HG03135 (cell line): ENCODE results near the gene GID8.

Source experiments
- ATAC-seq: cut with Tn5 transposase; IDR thresholded peaks from one replicate; pipeline ENCODE4 v1.9.1; 2021; ENCODE audit warnings: mild to moderate bottlenecking, moderate library complexity; ENCODE audit not compliant: unreplicated experiment

The GID8 gene

GRCh38 chr20:62967628-62968351, 29.8 kb downstream of the GID8 start:
- ATAC-seq: no peak

- ATAC-seq: no peak
Observed at GRCh38 chr20:62968378-62969178, 30.6 kb downstream of the GID8 start.

GRCh38 chr20:62969179-62969760, 31.3 kb downstream of the GID8 start:
- no peak for ATAC-seq

- ATAC-seq: no peak
Observed at GRCh38 chr20:62969939-62970306, 32.0 kb downstream of the GID8 start.

GRCh38 chr20:62970307-62971210, 32.6 kb downstream of the GID8 start:
- ATAC-seq: no peak

- ATAC-seq: no peak
Observed at GRCh38 chr20:62971211-62971949, 33.4 kb downstream of the GID8 start.

- ATAC-seq: no peak
Observed at GRCh38 chr20:62971950-62972844, 34.2 kb downstream of the GID8 start.

- ATAC-seq: no peak
Observed at GRCh38 chr20:62972845-62973745, 35.1 kb downstream of the GID8 start.

- no peak for ATAC-seq
Observed at GRCh38 chr20:62975251-62975760, 37.4 kb downstream of the GID8 start.

GRCh38 chr20:62975812-62976508, 38.0 kb downstream of the GID8 start:
- no peak for ATAC-seq

GRCh38 chr20:62976886-62977285, 38.9 kb downstream of the GID8 start:
- no peak for ATAC-seq

GRCh38 chr20:62977613-62978560, 39.9 kb downstream of the GID8 start:
- ATAC-seq: peak; percentile 58

- no peak for ATAC-seq
Observed at GRCh38 chr20:62978561-62978943, 40.6 kb downstream of the GID8 start.

- ATAC-seq: no peak
Observed at GRCh38 chr20:62979310-62979709, 41.4 kb downstream of the GID8 start.

- ATAC-seq: no peak
Observed at GRCh38 chr20:62979876-62980373, 42.0 kb downstream of the GID8 start.

- ATAC-seq: no peak
Observed at GRCh38 chr20:62980380-62980960, 42.5 kb downstream of the GID8 start.
